ENCODE data around the gene FILIP1L.
"Not testable (repeated sequence)": the region's sequence is repeated elsewhere in the genome, so short reads cannot be mapped to it uniquely, and the experiment has no call there.

Gene FILIP1L

GRCh38 chr3:100096866-100097265, 17.4 kb downstream of the FILIP1L start:
- DNase-seq = no peak

- DNase-seq = not testable (repeated sequence)
Measured at GRCh38 chr3:100096286-100096685, 18.0 kb downstream of the FILIP1L start.

GRCh38 chr3:100093831-100094230, 20.5 kb downstream of the FILIP1L start:
- DNase-seq = no peak

GRCh38 chr3:100090669-100091005, 23.7 kb downstream of the FILIP1L start:
- no peak for DNase-seq

- peak; percentile 79 for DNase-seq
Measured at GRCh38 chr3:100089812-100090668, 24.3 kb downstream of the FILIP1L start.

GRCh38 chr3:100088735-100089368, 25.4 kb downstream of the FILIP1L start:
- no peak for DNase-seq

GRCh38 chr3:100087198-100087597, 27.1 kb downstream of the FILIP1L start:
- DNase-seq = peak; percentile 49

- DNase-seq = no peak
Measured at GRCh38 chr3:100086401-100086800, 27.9 kb downstream of the FILIP1L start.

GRCh38 chr3:100084100-100084806, 30.0 kb downstream of the FILIP1L start:
- peak; percentile 67 for DNase-seq

GRCh38 chr3:100083209-100083608, 31.1 kb downstream of the FILIP1L start:
- DNase-seq = peak; percentile 14

GRCh38 chr3:100082714-100083113, 31.6 kb downstream of the FILIP1L start:
- peak; percentile 39 for DNase-seq

- peak; percentile 64 for DNase-seq
Measured at GRCh38 chr3:100081986-100082692, 32.2 kb downstream of the FILIP1L start.

GRCh38 chr3:100081311-100081710, 33.0 kb downstream of the FILIP1L start:
- DNase-seq = no peak

- no peak for DNase-seq
Measured at GRCh38 chr3:100080573-100080972, 33.7 kb downstream of the FILIP1L start.

- no peak for DNase-seq
Measured at GRCh38 chr3:100079328-100079727, 35.0 kb downstream of the FILIP1L start.

GRCh38 chr3:100076731-100077529, 37.4 kb downstream of the FILIP1L start:
- DNase-seq = no peak

GRCh38 chr3:100075851-100076730, 38.2 kb downstream of the FILIP1L start:
- DNase-seq = peak; percentile 77

GRCh38 chr3:100075196-100075595, 39.1 kb downstream of the FILIP1L start:
- DNase-seq = no peak

GRCh38 chr3:100073714-100074307, 40.5 kb downstream of the FILIP1L start:
- DNase-seq = peak; percentile 70

- peak; percentile 24 for DNase-seq
Measured at GRCh38 chr3:100073049-100073713, 41.1 kb downstream of the FILIP1L start.
